Inferior parietal cortex (tissue), 1 donor: ENCODE results near the gene SLC26A5.
"Not testable (repeated sequence)": the region's sequence is repeated elsewhere in the genome, so short reads cannot be mapped to it uniquely, and the experiment has no call there.

Experiments
- DNase-seq: peaks from one replicate; pipeline ENCODE4 v3.0.0-alpha.2; 2016; ENCODE audit errors: extremely low spot score

Gene SLC26A5

DNA sequence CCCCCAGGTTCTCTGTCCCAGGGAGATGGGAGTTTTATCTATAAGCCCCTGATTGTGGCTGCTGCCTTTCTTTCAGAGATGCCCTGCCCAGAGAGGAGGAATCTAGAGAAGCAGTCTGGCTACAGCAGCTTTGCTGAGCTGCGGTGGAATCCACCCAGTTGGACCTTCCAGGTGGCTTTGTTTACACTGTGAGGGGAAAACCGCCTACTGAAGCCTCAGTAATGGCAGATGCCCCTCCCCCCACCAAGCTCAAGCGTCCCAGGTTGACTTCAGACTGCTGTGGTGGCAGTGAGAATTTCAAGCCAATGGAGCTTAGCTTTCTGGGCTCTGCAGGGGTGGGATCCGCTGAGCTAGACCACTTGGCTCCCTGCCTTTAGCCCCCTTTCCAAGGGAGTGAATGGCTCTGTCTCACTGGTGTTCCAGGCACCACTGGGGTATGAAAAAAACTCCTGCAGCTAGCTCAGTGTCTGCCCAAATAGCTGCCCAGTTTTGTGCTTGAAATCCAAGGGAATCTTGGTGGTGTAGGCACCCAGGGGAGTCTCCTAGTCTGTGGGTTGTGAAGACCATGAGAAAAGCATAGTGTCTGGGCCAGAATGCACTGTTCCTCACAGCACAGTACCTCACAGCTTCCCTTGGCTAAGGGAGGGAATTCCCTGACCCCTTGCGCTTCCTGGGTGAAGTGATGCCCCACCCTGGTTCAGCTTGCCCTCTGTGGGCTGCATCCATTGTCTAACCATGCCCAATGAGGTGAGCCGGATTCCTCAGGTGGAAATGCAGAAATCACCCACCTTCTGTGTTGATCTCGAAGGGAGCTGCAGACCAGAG is 40.0 kb downstream of the SLC26A5 start:
- DNase-seq = not testable (repeated sequence)

DNA sequence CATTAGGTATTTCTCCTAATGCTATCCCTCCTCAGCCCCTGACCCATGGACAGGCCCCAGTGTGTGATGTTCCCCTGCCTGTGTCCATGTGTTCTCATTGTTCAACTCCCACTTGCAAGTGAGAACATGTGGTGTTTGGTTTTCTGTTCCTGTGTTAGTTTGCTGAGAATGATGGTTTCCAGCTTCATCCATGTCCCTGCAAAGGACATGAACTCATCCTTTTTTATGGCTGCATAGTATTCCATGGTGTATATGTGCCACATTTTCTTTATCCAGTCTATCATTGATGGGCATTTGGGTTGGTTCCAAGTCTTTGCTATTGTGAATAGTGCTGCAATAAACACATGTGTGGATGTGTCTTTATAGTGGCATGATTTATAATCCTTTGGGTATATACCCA is 46.3 kb downstream of the SLC26A5 start:
- not testable (repeated sequence) for DNase-seq

DNA sequence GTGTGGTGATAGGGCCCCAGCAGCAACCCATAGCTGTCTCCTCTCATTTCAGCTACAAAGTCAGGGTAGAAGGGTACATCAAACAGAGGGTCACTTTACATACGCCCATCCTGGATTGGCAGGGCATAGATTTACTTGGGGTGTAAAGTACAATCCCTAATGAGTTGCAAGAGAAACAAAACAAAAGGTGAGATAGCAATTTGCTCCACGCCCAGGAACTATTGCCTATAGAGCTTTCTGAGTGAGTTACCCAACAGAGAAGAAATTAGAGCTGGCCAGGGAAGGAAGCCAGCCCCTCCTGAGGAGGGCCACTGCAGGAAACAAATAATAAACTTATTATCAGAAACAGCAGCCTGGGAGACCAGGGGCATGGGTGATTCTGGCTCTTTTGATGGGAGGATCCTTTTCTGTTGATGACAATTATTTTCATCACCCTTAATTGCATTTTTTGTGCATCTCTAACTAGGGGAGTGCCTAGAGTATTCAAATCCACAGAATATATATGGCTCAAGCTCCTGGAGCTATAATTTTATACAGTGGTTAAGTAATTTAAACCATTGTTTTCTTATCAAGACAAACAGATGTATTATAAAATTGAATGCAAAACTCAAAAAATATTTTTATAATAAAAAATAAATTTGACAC is 47.4 kb downstream of the SLC26A5 start:
- no peak for DNase-seq

DNA sequence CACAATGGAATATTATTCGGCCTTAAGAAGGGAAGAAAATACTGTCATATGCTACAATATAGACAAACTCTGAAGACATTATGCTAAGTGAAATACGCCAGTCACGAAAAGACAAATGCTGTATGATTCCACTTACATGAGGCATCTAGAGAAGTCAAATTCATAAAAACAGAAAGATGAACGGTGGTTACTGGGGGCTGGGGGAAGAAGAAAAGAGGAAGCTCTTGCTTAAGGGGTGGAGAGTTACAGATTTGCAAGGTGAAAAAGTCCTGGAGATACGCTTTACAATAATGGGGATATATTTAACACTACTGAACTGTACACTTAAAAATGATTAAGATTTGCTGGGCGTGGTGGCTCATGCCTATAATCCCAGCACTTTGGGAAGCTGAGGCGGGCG is 49.5 kb downstream of the SLC26A5 start:
- no peak for DNase-seq

DNA sequence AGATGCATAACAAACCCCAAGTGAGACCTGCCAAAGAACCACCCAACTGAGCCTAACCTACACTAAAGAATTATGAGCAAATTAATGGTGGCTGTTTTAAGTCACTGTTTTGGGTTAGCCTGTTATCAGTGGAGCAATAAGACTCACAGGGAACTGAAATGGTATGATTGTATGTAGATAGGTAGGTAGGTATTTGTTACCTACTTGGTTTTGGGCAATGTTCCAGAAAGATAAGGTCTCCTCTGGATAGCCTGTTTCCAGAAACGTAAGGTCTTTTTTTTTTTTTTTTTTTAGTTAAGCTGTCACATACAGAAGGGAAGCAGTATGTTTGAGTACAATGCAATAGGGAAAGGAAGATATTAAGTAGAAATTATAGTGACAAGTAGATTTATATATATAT is 50.9 kb downstream of the SLC26A5 start:
- no peak for DNase-seq

DNA sequence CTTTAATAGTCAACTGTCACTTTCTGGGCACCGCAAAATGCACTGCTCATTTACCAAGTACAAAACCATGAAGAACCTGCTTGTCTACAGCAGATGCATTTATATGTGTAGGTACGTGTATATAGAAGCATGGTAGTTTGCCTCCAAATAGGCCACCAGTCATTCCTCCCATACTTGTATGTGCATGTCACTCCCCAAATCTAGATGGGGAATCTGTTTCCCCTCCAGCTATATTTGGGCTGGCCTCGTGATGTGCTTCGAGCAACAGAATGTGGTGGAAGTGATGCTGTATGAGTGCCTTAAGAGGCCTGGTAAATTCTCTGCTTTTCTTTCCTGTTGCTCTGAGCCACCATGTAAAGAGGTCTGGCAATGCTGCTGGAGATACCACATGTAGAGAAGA is 51.4 kb downstream of the SLC26A5 start:
- no peak for DNase-seq

DNA sequence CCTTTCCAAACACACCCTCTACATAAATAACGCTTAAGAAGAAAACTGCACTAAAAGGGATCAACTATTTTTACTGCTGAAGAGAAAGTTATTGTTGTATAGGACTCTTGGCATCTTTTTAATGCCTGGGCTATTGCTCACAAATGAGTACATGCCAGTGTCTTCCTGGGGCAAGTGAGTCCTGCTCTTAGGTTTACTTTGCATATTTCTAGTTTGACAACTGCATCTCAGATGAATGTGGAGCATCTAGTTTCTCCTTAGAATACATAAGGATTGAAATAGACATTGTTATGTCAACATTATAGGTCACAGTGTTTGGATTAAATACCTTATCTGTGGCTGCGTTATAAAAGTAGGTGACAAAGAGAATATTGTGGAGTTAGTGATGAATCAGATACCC is 54.0 kb downstream of the SLC26A5 start:
- DNase-seq = no peak

DNA sequence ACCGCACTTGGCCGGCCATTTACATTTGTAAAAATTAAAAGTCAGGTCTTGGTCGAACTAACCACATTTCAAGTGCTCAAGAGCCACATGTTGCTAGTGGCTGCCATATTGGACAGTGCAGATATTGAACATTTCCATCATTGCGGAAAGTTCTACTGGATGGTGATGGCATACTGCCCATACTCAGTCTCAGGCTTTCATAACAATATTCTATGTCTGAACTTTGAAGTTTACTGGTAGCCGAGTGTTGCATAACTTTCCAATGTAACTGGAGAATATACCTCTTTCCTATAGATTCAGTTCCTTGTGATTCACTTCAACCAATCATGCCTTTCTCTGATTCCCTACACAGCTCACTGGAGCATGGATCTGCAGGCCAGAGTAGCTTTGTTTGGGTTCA is 54.9 kb downstream of the SLC26A5 start:
- DNase-seq = no peak

DNA sequence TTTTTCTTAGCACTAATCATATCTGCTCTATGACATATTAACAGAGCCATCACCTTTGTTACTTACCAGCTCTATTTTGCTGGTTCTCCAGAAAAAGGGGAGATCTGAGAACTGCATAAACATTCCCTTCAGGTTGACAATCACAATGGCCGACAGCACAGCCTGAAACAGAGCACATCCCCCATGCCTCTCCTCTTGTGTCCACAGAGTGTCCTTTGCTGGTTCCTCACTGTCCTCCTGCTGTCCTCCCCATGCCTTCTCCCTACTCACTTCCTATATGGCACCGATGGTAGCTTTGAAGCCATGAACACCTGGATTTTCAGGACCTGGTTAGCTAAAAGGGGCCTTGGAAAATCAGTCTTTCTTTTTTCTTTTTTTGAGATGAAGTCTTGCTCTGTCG is 56.7 kb downstream of the SLC26A5 start:
- DNase-seq = no peak

DNA sequence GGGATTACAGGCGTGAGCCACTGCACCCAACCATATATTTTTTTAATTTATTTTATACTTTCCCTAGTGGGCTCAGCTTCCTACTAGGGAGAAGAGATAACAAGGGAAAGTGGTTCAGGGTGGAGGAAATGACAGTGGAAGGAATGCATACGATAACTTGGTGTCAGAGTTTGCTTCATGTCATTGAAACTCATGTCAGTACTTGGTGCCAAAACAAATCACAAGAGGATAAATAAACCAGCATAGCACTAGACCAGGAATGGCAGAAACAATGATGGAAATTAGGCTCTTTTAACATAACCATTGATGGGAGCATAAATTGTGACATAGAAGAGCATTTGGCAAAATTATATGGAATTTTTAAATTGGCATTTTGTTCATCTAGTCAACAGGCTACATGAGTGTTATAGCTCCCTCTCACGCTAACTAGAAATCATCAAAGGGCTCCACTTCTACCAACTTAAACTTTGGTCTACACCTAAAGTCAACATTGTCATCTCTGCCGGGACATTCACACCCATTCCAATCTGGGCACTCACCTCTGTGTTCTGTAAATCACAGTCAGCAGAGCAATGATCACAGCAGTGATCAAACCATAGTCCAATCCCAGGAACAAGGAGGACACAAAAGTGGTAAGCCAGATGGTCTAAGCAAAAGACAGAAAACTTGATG is 57.4 kb downstream of the SLC26A5 start:
- DNase-seq = no peak

DNA sequence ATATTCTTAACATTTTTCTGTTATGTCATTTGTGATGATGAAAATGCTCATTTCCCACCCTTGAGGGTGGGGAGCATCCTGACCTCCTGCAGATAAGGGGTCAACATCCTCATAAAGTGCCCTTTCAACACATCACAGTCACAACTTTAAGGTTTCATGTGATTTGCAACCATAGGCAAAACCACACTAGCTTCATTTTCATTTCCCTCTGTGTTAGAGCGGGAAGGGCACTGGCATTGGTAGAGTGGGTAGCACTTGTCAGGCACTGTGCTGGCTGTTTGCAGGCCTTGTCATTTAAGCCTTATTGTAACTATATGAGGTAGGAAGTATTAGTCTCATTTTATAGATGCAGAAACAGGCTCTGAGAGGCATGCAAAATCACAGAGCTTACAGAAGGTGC is 58.8 kb downstream of the SLC26A5 start:
- DNase-seq = no peak

DNA sequence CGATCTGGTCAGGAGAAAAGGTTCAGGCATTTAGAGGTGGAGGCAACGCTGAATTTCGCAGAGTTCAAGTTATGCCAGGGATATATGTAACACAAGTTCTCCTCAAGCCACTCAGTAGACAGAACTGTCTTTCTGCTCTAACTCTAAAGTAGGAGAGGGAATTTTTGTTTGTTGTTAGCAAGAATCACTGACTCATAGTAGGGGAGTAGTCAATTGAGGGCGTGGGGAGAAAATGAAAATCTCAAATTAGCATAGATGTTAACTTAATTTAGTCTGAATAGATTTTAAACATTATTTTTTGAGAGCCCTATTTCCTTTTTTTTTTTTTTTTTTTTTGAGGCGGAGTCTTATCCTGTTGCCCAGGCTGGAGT is 64.0 kb downstream of the SLC26A5 start:
- DNase-seq = no peak

DNA sequence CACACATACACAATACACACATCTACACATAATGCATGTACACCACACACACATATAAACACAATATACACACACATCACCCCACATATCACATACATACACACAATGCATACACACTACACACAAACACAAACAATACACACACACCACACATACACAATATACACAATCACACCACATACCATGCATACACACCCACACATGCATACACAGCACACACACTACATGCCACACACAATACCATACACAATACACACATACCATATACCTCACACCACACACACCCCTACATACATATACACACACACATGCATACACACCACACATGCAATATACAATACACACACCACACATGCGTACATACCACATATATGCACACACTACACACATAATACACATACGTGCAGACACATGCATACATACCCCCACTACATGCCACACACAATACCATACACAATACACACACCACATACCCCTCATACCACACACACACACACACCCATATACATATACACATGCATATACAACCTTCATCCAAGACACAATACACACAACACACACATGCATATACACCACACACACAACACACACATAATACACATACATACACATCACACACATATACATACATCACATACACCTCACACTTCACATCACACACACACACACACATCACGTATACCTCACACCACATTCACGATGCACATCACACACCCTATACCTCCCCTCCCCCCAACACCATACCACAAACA is 64.6 kb downstream of the SLC26A5 start:
- DNase-seq = no peak

DNA sequence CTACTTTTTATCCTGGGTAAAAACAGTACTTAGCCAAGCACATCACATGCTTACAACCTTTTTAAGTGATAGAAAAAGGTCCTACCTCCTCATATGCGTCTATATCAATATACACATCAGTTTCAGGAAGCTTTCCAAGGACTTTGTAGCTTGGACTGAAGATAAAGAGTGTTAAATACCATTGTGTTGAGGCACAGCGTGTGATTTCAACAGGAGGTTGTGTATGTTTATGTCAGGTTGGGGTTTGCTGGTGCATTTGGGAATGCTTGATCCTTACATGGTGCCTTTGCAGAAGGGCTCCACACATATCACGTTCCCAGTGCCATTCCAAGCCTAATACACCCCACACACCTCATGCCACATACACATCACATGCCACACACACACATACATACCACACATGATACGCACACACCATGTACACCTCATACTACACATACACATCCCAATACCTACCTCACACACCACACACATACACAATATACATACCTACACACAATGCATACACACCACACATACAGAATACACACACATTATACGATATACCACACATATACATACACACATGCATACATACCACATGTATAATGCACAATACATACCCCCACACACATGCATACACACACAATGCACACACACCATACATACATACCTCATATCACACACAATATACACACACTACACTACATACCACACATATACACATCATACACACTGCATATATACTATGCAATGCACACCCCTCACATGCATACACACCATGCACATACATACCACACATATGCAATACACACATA is 65.4 kb downstream of the SLC26A5 start:
- no peak for DNase-seq

DNA sequence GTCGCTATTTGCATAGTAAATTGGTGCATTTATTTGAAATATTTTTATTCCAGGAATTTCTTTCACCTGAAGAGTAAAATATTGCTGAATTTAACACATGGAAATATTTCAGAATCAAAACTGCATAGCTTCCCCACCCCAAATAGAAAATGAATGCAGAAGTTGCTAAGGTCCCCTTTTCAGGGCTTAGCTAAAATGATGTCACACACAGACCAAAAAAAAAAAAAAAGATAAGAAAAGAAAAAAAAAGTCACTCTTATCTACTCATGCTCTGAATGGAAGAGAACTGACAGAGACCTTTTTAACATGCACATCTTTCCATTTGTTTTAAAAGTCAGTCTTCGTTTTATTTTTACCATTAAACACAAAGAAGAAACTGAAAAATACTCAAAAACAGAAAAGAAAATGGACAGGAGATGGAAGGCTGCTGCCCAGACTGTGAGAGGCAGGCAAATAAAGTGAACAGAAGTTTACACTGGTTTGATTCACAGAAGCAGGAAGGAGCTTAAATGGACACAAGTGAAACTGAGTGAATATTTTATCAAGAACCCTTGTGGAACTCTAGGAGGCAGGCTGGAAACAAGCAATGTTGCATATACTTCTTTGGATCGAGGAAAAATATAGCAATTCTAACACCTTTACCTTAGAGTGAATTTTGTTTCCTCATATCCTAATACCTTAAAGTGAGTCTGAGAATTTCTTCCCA is 66.6 kb downstream of the SLC26A5 start:
- no peak for DNase-seq

DNA sequence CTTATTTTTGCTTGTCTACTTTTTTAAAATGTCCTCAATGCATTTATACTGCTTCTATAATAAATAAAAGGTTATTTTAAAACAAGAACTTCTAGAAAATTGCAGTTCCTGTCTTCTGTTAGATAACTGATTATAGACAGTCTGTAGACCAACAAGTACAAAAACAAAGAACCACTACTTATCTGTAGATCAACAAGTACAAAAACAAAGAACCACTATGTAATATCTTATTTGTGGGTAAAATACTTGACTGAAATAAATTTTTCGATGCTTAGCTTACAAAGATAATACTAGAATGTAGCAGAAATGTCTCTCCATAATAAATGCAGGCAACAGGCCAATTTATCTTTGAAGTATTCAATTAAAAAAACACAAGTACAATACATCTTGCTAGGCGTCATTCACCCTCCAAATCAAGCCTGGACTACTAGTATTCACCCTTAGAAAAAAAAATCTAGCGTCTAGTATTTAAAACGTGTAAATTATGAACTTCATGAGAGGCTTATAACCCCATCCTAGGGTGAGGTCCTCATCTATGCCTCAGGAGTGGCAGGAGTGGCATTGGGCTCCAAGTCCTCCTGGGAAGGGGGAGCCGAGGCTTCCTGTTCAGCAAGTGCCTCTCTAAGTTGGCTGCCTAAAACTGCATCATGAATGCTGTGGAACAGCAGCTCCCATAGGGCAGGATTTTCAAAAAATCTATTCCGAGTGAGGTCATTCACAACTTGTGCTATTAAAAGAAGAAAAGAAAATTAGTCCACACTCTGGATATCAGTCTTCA is 72.0 kb downstream of the SLC26A5 start:
- no peak for DNase-seq

DNA sequence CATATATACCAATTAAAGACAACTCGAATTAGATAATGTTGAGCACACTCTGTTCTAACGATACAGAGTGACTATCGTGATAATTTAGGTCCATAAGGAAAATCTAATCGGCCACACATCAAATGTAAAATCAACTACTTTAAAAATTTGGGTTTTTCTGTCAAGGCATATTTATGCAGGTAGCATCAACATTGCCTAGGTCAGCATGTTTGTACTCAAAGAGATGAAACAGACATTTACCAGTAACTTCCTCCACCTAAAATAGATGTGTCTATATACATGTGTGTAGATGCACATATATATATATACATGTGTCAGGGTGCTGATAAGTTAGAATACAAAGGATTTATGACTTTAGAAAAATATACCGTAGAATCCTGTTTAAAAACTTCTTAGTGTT is 76.6 kb downstream of the SLC26A5 start:
- DNase-seq = no peak

DNA sequence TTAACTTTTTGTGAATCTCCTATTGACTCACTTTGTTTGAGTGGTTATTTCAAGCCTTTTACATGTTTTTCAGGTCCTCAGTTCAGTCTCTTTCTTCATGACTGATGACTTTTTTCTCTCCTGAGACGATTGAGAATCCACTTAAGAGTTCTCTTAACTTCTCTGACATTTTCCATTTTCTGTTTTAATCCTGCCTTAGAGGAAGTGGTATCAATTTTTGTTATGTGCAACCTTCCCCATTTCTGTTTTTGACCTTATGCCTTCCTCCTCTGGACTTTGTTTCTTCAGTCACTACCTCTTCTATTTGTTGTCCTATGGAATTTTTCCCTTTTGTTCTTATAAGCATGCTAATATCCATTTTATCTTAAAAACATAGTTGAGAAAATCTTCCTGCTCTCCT is 96.2 kb downstream of the SLC26A5 start:
- no peak for DNase-seq

DNA sequence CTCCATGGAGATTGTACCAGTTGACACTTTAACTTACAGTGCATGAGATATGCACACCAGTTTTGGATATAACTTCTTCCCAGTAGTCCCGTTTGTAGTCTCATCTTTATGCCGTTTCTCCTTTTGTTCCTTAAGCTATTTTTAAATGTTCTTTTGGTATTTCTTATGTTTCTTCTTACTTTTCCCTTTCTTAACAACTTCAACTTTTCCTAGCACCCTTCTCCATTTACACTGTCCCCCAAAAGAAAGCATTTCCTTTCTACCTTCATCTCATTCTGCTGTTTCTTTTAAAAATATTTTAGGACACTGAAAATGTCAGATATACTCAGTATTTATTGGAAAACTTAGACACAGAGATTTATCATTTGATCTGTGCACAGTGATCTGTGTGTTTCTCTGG is 97.0 kb downstream of the SLC26A5 start:
- DNase-seq = no peak

DNA sequence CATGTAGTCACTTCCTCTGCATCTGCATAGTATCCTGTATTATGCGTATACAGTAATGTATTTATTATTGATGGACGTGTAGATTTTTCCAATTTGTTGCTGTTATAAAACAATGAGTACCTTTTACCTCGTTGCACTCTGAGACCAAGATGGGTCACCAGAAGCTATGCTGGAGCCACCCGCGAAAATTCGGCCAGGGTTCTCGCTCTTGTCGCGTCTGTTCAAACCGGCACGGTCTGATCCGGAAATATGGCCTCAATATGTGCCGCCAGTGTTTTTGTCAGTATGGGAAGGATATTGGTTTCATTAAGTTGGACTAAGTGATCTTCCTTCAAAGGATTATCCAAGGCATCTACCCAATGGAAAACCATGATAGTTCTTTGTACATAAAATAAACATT is 97.6 kb downstream of the SLC26A5 start:
- DNase-seq = no peak
